PC-3 (cell line): Measurements from ENCODE around the gene SLC16A13.

ENCODE experiments used
- EZH2 ChIP-seq: fragments of 300-600 bp; sonication (generic); IDR thresholded peaks from one replicate; pipeline ENCODE4 v1.6.1; 2017; ENCODE audit warnings: antibody characterized with exemption, mild to moderate bottlenecking, low read length; ENCODE audit not compliant: unreplicated experiment
- EZH2phosphoT487 ChIP-seq: fragments of 300-600 bp; sonication (generic); IDR thresholded peaks from 2 replicates; pipeline ENCODE4 v1.6.1; 2018; ENCODE audit warnings: mild to moderate bottlenecking, antibody characterized with exemption, low read length, borderline replicate concordance
- TF ChIP-seq, protein P1 (sequence below): fragments of 300-600 bp; sonication (generic); conservative IDR thresholded peaks from 2 replicates; pipeline ENCODE4 v1.5.1; 2017; ENCODE audit warnings: antibody characterized with exemption, low read depth, mild to moderate bottlenecking, low read length

- TF ChIP-seq EZH2: no peak
- TF ChIP-seq, protein P1, sequence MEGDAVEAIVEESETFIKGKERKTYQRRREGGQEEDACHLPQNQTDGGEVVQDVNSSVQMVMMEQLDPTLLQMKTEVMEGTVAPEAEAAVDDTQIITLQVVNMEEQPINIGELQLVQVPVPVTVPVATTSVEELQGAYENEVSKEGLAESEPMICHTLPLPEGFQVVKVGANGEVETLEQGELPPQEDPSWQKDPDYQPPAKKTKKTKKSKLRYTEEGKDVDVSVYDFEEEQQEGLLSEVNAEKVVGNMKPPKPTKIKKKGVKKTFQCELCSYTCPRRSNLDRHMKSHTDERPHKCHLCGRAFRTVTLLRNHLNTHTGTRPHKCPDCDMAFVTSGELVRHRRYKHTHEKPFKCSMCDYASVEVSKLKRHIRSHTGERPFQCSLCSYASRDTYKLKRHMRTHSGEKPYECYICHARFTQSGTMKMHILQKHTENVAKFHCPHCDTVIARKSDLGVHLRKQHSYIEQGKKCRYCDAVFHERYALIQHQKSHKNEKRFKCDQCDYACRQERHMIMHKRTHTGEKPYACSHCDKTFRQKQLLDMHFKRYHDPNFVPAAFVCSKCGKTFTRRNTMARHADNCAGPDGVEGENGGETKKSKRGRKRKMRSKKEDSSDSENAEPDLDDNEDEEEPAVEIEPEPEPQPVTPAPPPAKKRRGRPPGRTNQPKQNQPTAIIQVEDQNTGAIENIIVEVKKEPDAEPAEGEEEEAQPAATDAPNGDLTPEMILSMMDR: no peak
- TF ChIP-seq EZH2phosphoT487: no peak
Measured at GRCh38 chr17:7048968-7049367, 13.2 kb downstream of the SLC16A13 start.
